Common myeloid progenitor, CD34-positive (primary cell): ENCODE data around the gene KIRREL3.

Source experiments
- CTCF ChIA-PET: fragments of 350-600 bp; sonication (Branson Sonifier 250); formaldehyde crosslinking; loops from one replicate; lab custom pipeline; 2021; ENCODE audit warnings: antibody characterized with exemption; lab: Charles Lee
- POLR2A ChIA-PET: fragments of 350-600 bp; sonication (Branson Sonifier 250); formaldehyde crosslinking; loops from one replicate; lab custom pipeline; 2021; ENCODE audit warnings: antibody characterized with exemption; lab: Charles Lee
- DNase-seq, 3 donors: peaks; one replicate each; pipeline versions ENCODE4 v3.0.0 to v3.0.0-alpha.2; 2013
- H3K27ac ChIP-seq, 2 experiments: 1 replicate in 1 of 2; 2 replicates in 1 of 2; pipeline ENCODE4 v1.7.0; 2013; ENCODE audit warnings: inconsistent platforms in 2 of 2, low read length in 2 of 2, mild to moderate bottlenecking in 2 of 2, low read depth in 1 of 2, moderate library complexity in 1 of 2; ENCODE audit not compliant: severe bottlenecking in 2 of 2, insufficient read depth in 1 of 2, poor library complexity in 1 of 2
- H3K27me3 ChIP-seq, 5 experiments: replicated peaks in 2 of 5; 1 replicate in 3 of 5; 2 replicates in 2 of 5; pipeline versions ENCODE4 v1.6.1 to v1.7.0; 2013; ENCODE audit warnings: low read length in 4 of 5, mild to moderate bottlenecking in 2 of 5, moderate library complexity in 2 of 5, inconsistent platforms in 1 of 5; ENCODE audit not compliant: insufficient read depth in 5 of 5, control insufficient read depth in 4 of 5
- H3K36me3 ChIP-seq, 4 experiments: 1 replicate in 2 of 4; 2 replicates in 2 of 4; pipeline versions ENCODE4 v1.6.1 to v1.7.0; 2013; ENCODE audit warnings: low read length in 3 of 4, control low read depth in 1 of 4, mild to moderate bottlenecking in 1 of 4; ENCODE audit not compliant: control insufficient read depth in 4 of 4, insufficient read depth in 4 of 4
- H3K4me1 ChIP-seq, 4 experiments: 1 replicate in 3 of 4; 2 replicates in 1 of 4; pipeline versions ENCODE4 v1.6.1 to v1.7.1; 2013; ENCODE audit warnings: low read length in 3 of 4, mild to moderate bottlenecking in 3 of 4, control low read depth in 1 of 4, inconsistent platforms in 1 of 4, moderate library complexity in 1 of 4; ENCODE audit not compliant: control insufficient read depth in 4 of 4, insufficient read depth in 4 of 4; ENCODE audit errors: control extremely low read depth in 1 of 4
- H3K4me3 ChIP-seq, 7 experiments: 1 replicate in 4 of 7; 2 replicates in 3 of 7; pipeline versions ENCODE4 v1.5.1 to v1.7.0; 2013; ENCODE audit warnings: mild to moderate bottlenecking in 7 of 7, low read length in 6 of 7, moderate library complexity in 6 of 7, inconsistent platforms in 2 of 7, low read depth in 2 of 7, control low read depth in 1 of 7; ENCODE audit not compliant: insufficient read depth in 4 of 7, control insufficient read depth in 1 of 7; ENCODE audit errors: extremely low read depth in 1 of 7
- H3K9me3 ChIP-seq, 5 experiments: 1 replicate in 4 of 5; 2 replicates in 1 of 5; pipeline versions ENCODE4 v1.6.1 to v1.7.1; 2013; ENCODE audit warnings: low read length in 4 of 5, mild to moderate bottlenecking in 2 of 5, inconsistent platforms in 1 of 5, low read depth in 1 of 5, moderate library complexity in 1 of 5; ENCODE audit not compliant: control insufficient read depth in 4 of 5, insufficient read depth in 2 of 5; ENCODE audit errors: control extremely low read depth in 1 of 5
- WGBS: methylation state at CpG from one replicate; pipeline ENCODE4 v1.1.5; 2013; ENCODE audit not compliant: insufficient coverage; 5-methylcytosine and 5-hydroxymethylcytosine counted together

The KIRREL3 gene

DNA sequence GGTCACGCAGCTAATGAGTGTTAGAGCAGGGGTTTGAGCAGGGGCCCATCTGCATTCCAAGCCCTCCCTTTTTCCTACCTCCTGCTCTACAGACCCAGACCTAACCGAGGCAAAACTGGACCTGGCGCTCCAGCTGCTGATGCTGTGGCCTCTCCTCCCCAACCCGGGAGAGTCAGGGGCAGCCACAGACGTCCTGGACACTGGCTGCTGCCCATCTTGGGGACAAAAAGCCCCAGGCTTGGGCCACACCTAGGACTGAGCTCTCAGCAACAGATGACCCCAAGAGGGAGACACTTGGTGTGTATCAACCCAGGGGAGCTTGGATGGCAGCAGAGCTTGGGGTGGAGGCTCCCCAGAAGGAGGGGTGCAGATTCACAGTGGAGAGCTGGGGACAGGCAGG, 472.5 kb downstream of the KIRREL3 start:
- H3K27me3 ChIP-seq, result peaks cover 0 to 18% (median 2%) of the 10 kb centered on the region in 5 experiments
- 84% methylated on average over 4 of the region's 5 CpGs for WGBS
- no peak for DNase-seq
- H3K9me3 ChIP-seq, result no peaks in the 10 kb centered on the region
- ChIA-PET POLR2A (no interaction called here), CTCF (no interaction called here)
- H3K4me1 ChIP-seq, result no peaks in the 10 kb centered on the region
- H3K4me3 ChIP-seq, result no peak overlapping the region
- H3K36me3 ChIP-seq, result no peaks in the 10 kb centered on the region
- H3K27ac ChIP-seq, result no peak overlapping the region

DNA sequence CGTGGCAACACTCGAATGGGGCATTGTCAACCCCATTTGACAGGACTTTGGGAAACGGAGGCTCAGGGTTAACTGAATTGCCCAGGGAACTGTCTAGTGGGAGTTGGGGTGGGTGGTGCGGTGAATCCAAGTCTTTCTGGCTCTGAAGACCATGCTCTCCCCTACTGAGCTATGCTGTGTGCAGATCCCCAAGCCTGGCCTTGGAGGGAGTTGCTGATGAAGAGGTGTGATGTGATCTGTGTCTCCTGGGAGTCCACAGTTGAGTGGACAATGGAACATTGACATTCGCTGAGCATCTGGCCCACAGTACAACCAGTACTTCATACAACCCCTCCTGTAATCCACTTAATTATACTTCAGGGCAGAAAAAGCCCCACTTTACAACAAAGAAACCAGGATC, 472.9 kb downstream of the KIRREL3 start:
- POLR2A ChIA-PET, result no interaction called here
- Histone ChIP-seq H3K36me3 (no peaks in the 10 kb centered on the region), H3K9me3 (no peaks in the 10 kb centered on the region), H3K4me3 (no peak overlapping the region), H3K27ac (no peak overlapping the region), H3K4me1 (no peaks in the 10 kb centered on the region), H3K27me3 (peaks cover 0 to 18% (median 2%) of the 10 kb centered on the region in 5 experiments)
- DNase-seq, result no peak
- CTCF ChIA-PET, result no interaction called here
- WGBS, result 91% methylated on average over 4 of the region's 5 CpGs

DNA sequence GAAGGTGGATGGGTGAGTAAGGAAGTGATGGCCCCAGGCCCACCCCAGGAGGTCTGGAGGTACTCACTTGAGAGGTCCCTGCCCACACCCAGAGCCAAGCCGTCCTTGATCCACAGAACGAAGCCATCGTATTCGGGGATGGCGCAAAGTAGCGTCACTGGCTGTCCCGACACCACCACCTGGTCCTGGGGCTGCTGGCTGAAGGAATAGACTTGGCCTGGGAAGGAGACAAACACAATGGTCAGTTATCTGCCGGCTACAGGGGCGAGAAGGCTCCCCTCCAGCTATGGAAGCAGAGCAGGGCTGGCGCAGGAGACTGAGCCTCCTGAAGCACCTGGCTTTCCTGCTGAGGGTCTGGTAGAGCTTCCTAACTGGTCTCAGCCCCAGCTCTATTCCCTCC, 474.1 kb downstream of the KIRREL3 start:
- Histone ChIP-seq H3K36me3 (no peaks in the 10 kb centered on the region), H3K9me3 (no peaks in the 10 kb centered on the region), H3K4me3 (no peak overlapping the region), H3K27ac (no peak overlapping the region), H3K4me1 (no peaks in the 10 kb centered on the region), H3K27me3 (peaks cover 0 to 18% (median 3%) of the 10 kb centered on the region in 5 experiments)
- ChIA-PET CTCF (no interaction called here), POLR2A (no interaction called here)
- DNase-seq, result no peak
- WGBS, result 79% methylated on average over 10 of the region's 10 CpGs

DNA sequence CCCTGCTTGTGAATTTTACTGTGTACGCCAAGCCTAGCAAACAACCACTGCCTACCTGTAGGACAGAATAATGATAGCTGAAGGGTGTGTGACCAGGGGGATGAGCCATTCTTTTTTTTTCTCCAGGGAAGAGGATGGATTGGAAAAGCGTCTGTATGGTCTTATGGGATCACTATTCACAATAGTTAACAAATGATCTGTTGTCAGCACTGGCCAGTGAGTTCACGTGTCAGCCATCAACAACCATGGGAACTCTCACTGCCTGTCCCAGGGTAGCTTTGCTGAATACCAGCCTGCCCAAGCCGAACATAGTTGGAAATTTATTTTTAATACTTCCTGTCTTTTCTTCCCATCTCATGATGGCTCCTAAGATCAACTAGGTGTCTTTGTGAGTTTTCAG, 474.9 kb downstream of the KIRREL3 start:
- ChIA-PET CTCF (interaction anchor here (1.4 kb wide), 1 partner anchor 9 kb away, joined by 3 read pairs; no protein-coding TSS in a partner anchor), POLR2A (no interaction called here)
- Histone ChIP-seq H3K9me3 (no peaks in the 10 kb centered on the region), H3K4me3 (no peak overlapping the region), H3K4me1 (no peaks in the 10 kb centered on the region), H3K36me3 (no peaks in the 10 kb centered on the region), H3K27me3 (peaks cover 0 to 16% (median 3%) of the 10 kb centered on the region in 5 experiments), H3K27ac (no peak overlapping the region)
- DNase-seq, result no peak
- 100% methylated on average over 1 of the region's 4 CpGs for WGBS

GRCh38 chr11:126525216-126525615, 475.4 kb downstream of the KIRREL3 start:
- DNase-seq, result no peak
- Histone ChIP-seq H3K27me3 (peaks cover 0 to 16% (median 3%) of the 10 kb centered on the region in 5 experiments), H3K27ac (no peak overlapping the region), H3K4me1 (no peaks in the 10 kb centered on the region), H3K4me3 (no peak overlapping the region), H3K36me3 (no peaks in the 10 kb centered on the region), H3K9me3 (no peaks in the 10 kb centered on the region)
- WGBS, result 98% methylated on average over 8 of the region's 10 CpGs
- CTCF ChIA-PET, result interaction anchor here (1.4 kb wide), 1 partner anchor 9 kb away, joined by 3 read pairs; no protein-coding TSS in a partner anchor
- POLR2A ChIA-PET, result no interaction called here

- 93% methylated on average over 4 of the region's 4 CpGs for WGBS
- no peak overlapping the region for H3K27ac ChIP-seq
- H3K36me3 ChIP-seq, result no peaks in the 10 kb centered on the region
- no peak for DNase-seq
- no peak overlapping the region for H3K4me3 ChIP-seq
- no peaks in the 10 kb centered on the region for H3K4me1 ChIP-seq
- H3K9me3 ChIP-seq, result no peaks in the 10 kb centered on the region
- POLR2A ChIA-PET, result no interaction called here
- CTCF ChIA-PET, result no interaction called here
- H3K27me3 ChIP-seq, result peaks cover 0 to 16% (median 3%) of the 10 kb centered on the region in 5 experiments
Measured at GRCh38 chr11:126523441-126524205, 476.9 kb downstream of the KIRREL3 start.

DNA sequence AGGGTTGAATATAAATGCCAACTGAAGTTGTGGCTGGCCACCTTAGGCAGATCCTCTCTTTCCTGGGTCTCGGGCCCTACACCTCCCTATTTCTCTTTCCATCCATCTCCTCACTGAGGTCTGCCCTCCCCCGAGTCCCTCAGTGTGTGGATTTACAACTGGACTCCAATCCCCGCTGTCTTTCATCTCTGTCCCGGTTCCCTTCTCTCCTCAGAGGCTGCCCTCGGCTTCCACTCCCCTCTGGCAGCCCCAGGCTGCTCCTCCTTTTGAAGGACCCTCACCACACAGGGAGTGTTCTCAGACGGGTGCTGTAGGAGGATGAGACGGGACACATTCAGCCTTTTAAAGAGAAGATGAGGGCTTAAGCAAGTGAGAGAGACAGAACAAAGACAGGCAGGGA, 478.0 kb downstream of the KIRREL3 start:
- DNase-seq, result no peak
- CTCF ChIA-PET, result no interaction called here
- H3K9me3 ChIP-seq, result no peaks in the 10 kb centered on the region
- H3K4me3 ChIP-seq, result no peak overlapping the region
- peaks cover 0 to 11% (median 3%) of the 10 kb centered on the region in 5 experiments for H3K27me3 ChIP-seq
- 97% methylated on average over 5 of the region's 7 CpGs for WGBS
- no peak overlapping the region for H3K27ac ChIP-seq
- POLR2A ChIA-PET, result no interaction called here
- H3K4me1 ChIP-seq, result no peaks in the 10 kb centered on the region
- H3K36me3 ChIP-seq, result no peaks in the 10 kb centered on the region
